ENCODE data around the gene FCER1G.
"Not testable (repeated sequence)": the region's sequence is repeated elsewhere in the genome, so short reads cannot be mapped to it uniquely, and the experiment has no call there.

Gene FCER1G

DNA sequence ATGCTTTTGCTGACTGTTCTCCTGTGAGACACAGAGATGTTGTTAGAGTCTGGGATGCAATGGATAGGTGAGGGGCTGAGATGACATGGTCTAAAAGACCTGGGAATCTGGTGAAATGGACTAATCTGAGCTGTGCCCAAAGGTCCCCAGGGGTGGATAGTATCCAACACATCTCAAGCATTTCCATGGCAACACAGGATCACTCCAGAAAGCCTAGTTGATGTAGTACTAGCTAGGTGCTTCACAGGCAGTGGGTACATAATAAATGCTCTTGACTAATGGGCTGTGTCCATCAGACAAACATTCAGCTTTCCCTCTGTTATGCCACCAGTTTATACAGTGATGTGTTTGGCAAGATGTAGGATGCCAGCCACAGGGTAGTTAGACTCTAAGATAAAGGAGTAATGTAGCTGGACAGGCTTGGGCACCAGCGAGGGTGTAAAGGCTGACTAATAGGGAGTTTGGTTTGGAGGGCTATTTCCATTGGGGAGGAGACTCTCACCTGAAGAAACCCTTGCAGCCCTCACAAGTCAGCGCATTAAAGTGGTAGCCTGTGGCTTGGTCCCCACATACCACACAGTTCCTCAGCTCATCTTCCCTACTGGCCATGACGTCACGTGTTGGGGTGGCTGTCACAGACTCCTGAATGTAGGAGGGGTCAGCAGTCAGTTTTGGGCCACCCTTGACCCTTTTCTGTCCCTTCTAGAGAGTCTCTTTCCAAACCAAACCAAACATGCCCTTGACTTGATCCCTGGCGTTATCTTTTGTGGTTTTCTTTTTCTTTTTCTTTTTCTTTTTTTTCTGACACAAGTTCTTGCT, 21.1 kb downstream of the FCER1G start:
- no peak for DNase-seq

DNA sequence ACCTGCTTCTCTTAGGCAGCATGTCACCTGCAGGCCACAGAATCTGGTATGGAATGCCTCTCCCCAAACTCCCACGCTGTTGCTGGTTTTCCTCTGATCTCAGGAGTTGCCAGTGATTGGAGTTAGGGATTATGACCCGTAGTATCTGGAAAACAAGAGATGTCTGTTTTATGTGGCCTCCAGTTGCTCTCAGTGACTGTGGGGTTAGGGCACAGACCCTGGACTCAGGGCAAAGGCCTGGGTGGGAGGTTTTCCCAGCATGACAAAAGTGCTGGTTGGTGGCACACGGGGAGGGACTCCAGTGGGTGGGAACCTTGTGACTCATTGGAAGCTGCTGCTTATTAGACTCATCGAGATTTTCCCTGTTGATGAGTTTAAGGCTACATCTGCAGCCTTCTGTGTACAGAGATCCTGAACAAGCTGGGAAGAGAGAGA, 23.0 kb downstream of the FCER1G start, which contains the start of gene NR1I3:
Gene NR1I3, minus strand, starts transcription at position 165 of the 435 bp plus-strand sequence. CDS start 1,638 bp downstream, outside the sequence.
- no peak for DNase-seq

DNA sequence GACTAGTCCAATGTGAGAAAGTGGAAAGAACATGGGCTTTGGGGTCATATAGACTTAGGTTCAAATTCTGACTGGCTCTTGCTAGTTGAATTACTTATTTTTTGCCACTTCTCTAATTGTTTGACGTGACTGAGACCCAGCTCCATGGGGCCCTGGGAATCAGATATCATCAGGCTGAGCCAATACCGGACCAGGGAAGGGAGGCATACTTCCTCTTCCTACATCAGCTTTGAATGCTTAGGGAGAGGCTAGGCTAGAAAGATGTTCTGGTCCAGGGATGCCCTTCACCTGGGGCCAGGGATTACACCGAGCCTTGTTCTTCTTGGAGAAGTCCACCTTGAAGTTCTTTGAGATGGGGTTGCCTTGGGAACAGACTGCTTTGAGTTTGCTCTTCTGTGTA, 26.6 kb downstream of the FCER1G start:
- DNase-seq: no peak

- DNase-seq: no peak
Observed at GRCh38 chr1:161242313-161242712, 27.2 kb downstream of the FCER1G start.

DNA sequence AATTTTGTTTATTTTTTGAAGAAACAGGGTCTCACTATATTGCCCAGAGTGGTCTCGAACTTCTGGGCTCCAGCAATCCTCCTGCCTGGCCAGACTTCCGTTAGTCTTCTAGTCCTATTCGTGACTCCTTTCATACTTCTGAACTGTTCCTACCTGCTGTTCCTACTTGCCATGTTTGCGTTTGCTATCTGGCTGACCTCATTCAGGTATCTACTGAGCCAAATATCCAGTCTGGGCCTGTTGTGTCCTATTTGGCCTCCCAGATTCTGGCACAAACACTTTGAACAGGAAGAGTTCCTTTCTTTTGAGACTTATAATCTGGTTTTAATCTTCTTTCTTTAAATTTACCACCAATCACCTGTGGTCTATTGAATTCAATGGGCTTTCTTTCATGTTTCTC, 29.8 kb downstream of the FCER1G start:
- no peak for DNase-seq

- DNase-seq: not testable (repeated sequence)
Observed at GRCh38 chr1:161250100-161250499, 35.0 kb downstream of the FCER1G start.

GRCh38 chr1:161250829-161251228, 35.7 kb downstream of the FCER1G start:
- no peak for DNase-seq

DNA sequence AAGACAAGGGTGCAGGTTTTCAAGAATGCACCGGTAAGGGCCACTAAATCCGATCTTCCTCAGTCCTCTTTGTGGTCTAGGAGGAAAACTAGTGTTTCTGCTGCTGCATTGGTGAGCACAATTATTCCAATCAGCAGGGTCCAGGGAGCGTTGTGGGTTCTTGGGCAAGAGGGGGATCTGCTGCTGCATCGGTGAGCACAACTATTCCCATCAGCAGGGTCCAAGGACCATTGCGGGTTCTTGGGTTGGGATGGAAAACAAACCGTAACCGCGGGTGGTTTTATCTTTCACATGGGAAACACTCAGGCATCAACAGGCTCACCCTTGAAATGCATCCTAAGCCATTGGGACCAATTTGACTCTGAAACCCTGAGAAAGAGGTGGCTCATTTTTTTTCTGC, 36.5 kb downstream of the FCER1G start:
- no peak for DNase-seq

- not testable (repeated sequence) for DNase-seq
Observed at GRCh38 chr1:161255302-161255701, 40.2 kb downstream of the FCER1G start.

DNA sequence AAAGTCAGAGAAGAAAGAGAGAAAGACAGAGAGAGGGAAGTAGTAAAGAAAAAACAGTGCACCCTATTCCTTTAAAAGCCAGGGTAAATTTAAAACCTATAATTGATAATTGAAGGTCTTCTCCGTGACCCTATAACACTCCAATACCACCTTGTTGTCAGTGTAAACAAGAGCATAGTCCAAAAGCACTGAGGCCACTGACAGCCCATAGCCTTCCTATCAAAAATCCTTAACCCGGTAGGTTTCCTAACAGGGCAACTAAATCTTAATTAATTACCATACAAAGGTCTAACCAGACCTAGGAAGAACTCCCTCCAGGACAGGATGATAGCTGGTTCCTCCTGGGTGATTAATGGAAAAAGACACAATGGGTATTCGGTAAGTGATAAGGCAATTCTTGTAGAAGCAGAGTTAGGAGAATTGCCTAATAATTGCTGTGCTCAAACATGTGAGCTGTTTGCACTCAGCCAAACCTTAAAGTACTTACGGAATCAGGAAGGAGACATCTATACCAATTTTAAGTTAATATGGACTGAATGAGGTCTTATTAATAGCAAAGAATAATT, 40.9 kb downstream of the FCER1G start:
- DNase-seq: not testable (repeated sequence)

- not testable (repeated sequence) for DNase-seq
Observed at GRCh38 chr1:161257109-161257508, 42.0 kb downstream of the FCER1G start.

DNA sequence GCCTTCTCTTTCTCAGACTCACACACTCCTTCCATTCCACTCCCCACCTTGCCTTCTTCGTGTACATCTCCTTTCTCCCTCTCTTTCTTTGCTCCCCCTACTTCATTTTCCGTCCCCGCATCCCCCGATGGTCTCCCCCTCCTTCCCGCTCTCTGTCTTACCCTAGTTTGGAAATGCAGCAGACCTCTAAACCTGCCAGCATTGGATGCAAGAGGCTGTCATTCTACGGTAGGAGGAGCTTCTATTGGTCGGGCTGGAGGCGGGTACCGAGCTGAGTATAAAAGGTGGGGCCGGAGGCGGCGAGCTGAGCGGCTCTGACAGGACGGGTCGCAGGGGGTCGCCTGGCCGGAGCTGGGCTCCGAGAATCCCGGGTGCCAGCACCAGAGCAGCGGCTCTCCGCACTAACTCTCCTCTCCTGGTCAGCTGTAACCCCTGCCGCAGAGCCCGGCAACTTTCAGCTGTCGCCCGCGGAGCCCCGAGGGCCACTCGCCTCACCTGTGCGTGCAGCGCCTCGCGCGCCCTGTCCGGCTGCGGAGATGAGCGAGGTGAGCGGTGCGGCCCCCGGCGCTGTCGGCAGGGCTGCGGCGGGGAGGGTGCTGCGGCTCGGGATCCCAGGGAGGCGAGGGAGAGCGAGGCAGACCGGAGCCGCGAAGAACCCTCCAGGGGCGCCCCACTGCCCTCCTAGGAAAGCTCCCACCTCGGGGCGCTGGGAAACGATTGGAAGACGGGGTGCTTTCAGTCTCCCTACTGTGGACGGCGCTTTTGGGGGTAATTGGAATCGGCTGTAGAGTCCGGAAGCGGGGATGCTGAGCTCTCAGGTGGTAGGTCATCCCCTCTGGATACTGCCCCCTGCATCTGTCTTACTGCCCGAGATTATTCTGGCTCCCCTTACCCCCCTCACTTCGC, 43.6 kb downstream of the FCER1G start, which contains the start of gene PCP4L1:
Gene PCP4L1, plus strand, starts transcription at position 307 of the 906 bp plus-strand sequence. Its CDS starts 230 bp downstream, at position 537.
- DNase-seq: no peak

GRCh38 chr1:161259345-161259702, 44.2 kb downstream of the FCER1G start:
- no peak for DNase-seq

- no peak for DNase-seq
Observed at GRCh38 chr1:161259765-161260164, 44.7 kb downstream of the FCER1G start.

- no peak for DNase-seq
Observed at GRCh38 chr1:161260376-161261260, 45.5 kb downstream of the FCER1G start.

DNA sequence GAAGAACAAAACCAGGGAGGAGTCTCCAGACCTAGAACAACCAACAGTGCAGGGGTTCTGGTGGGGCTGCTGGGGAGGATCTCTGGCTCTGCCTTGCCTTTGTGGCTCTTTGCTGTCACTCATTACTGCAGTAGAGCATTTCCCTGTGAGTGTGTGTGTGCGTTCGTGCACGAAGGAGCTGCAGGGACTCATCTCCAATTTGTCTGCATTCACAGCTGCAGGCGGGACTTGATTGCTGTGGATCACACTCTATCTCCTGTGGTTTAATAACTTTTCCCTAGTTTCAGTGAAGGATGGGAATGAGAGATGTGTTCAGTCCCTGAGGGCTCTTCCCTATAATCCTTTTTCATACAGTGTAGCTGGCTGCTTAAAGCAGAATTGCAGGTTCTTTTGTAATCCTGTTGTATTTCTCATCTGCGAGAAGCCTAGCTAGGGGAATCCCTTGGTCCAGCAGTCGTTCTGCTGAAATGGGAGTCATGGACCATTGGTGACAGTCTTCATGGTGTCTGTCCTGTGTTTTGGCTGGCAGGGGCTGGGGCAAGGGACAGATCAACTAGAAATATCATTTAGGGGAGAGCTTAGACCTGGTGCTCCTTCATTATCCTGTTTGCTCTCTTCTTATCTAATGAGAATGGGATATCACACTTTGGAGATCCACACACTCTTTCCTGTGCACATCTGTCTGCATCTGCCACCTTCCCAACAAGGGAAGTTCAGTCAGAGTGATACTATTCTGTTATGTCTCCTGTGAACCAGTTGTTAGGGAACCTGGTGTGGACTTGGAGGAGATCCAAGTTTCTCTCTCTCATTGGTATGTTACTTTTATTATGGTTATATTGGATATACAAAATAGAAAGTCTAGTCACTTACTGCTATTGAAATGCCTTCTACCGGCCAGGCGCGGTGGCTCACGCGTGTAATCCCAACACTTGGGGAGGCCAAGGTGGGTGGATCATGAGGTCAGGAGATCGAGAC, 46.5 kb downstream of the FCER1G start:
- no peak for DNase-seq

DNA sequence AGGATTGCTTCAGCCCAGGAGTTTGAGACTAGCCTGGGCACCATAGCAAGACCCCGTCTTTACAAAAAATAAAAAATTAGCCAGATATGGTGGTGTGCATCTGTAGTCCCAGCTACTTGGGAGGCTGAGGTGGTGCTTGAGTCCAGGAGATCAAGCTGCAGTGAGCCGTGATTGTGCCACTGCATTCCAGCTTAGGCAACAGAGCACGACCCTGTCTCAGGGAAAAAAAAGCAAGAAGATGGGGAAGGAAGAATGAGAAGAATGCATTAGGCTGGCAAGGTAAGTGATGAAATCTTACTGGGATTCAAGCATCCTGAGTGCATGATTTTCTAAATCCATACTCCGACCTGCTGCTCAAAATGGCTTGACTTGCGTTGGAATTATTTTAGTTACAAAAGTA, 50.2 kb downstream of the FCER1G start:
- no peak for DNase-seq

- peak; percentile 34 for DNase-seq
Observed at GRCh38 chr1:161266202-161266601, 51.1 kb downstream of the FCER1G start.

DNA sequence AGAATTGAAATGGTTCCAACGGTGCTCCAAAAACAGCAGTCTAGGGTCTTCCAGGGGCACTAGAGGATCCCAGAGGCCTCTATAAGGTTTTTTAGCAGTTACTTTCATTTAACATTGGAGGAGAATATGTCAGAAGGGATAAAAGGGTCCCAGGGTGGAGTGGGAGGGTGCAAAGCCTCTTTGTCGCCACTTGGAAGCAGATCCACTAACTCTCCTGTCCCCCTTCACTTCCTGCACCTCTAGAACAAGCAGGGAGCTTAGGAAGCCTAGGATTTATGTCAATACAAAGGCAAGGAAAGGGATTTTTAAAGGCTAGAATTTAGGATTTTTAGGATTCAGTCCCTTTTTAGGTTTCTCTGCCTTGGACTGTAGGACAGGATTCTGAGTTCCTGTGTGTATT, 51.7 kb downstream of the FCER1G start:
- no peak for DNase-seq

- DNase-seq: no peak
Observed at GRCh38 chr1:161267321-161267720, 52.2 kb downstream of the FCER1G start.
